NCI-H2171 treated with DMSO at 0.1 percent for 48 hours (cell line): ENCODE measurements around the gene CHD1.
A peak's percentile ranks its signal among the peaks of the same experiment; 100 is the strongest.

ENCODE experiments used
- DNase-seq: peaks from one replicate; lab custom pipeline; 2025; lab: John Stamatoyannopoulos, UW

CHD1 gene

GRCh38 chr5:98899456-98899855 is 29.4 kb downstream of the CHD1 start:
- peak; percentile 0 for DNase-seq

GRCh38 chr5:98898743-98899142 is 30.1 kb downstream of the CHD1 start:
- no peak for DNase-seq

GRCh38 chr5:98891591-98891990 is 37.2 kb downstream of the CHD1 start:
- DNase-seq, result no peak

GRCh38 chr5:98880598-98880997 is 48.2 kb downstream of the CHD1 start:
- no peak for DNase-seq

GRCh38 chr5:98880151-98880550 is 48.7 kb downstream of the CHD1 start:
- no peak for DNase-seq

GRCh38 chr5:98877600-98877999 is 51.2 kb downstream of the CHD1 start:
- no peak for DNase-seq

- DNase-seq, result no peak
These were observed 56.1 kb downstream of the CHD1 start for GRCh38 chr5:98872674-98873073.

GRCh38 chr5:98865690-98866089 is 63.1 kb downstream of the CHD1 start:
- DNase-seq, result no peak

GRCh38 chr5:98847054-98847453 is 81.8 kb downstream of the CHD1 start:
- no peak for DNase-seq

- DNase-seq, result no peak
These were observed 82.3 kb downstream of the CHD1 start for GRCh38 chr5:98846520-98846919.

GRCh38 chr5:98845878-98846277 is 82.9 kb downstream of the CHD1 start:
- DNase-seq, result no peak

GRCh38 chr5:98844865-98845264 is 83.9 kb downstream of the CHD1 start:
- DNase-seq, result no peak

- DNase-seq, result no peak
These were observed 85.3 kb downstream of the CHD1 start for GRCh38 chr5:98843481-98843880.

- DNase-seq, result no peak
These were observed 87.9 kb downstream of the CHD1 start for GRCh38 chr5:98840946-98841345.

- no peak for DNase-seq
These were observed 89.1 kb downstream of the CHD1 start for GRCh38 chr5:98839469-98840383.

GRCh38 chr5:98836175-98836574 is 92.6 kb downstream of the CHD1 start:
- DNase-seq, result no peak

- DNase-seq, result no peak
These were observed 101.1 kb downstream of the CHD1 start for GRCh38 chr5:98827588-98828284.

- DNase-seq, result peak; percentile 16
These were observed 101.6 kb downstream of the CHD1 start for GRCh38 chr5:98827161-98827560.

- DNase-seq, result no peak
These were observed 103.0 kb downstream of the CHD1 start for GRCh38 chr5:98825582-98826375.

- DNase-seq, result peak; percentile 50
These were observed 112.1 kb downstream of the CHD1 start for GRCh38 chr5:98816582-98817222.

GRCh38 chr5:98813755-98814154 is 115.1 kb downstream of the CHD1 start:
- DNase-seq, result no peak

- no peak for DNase-seq
These were observed 118.6 kb downstream of the CHD1 start for GRCh38 chr5:98810206-98810605.
